ENCODE measurements around the gene KRTAP1-1.
"Not testable (repeated sequence)": the region's sequence is repeated elsewhere in the genome, so short reads cannot be mapped to it uniquely, and the experiment has no call there.

KRTAP1-1 gene

GRCh38 chr17:41013181-41013580 lies 28.1 kb downstream of the KRTAP1-1 start:
- DNase-seq (ENCODE audit: low read depth in 2 of 2, low spot score in 1 of 2), result no peak

- no peak for DNase-seq (ENCODE audit: low read depth in 2 of 2, low spot score in 1 of 2)
Observed at GRCh38 chr17:41012326-41013120, 28.7 kb downstream of the KRTAP1-1 start.

GRCh38 chr17:41010441-41010840 lies 30.8 kb downstream of the KRTAP1-1 start:
- no peak for DNase-seq (ENCODE audit: low read depth in 2 of 2, low spot score in 1 of 2)

GRCh38 chr17:41009936-41010335 lies 31.3 kb downstream of the KRTAP1-1 start:
- DNase-seq (ENCODE audit: low read depth in 2 of 2, low spot score in 1 of 2), result no peak

- no peak for DNase-seq (ENCODE audit: low read depth in 2 of 2, low spot score in 1 of 2)
Observed at GRCh38 chr17:41009301-41009760, 31.9 kb downstream of the KRTAP1-1 start.

GRCh38 chr17:41008811-41009210 lies 32.4 kb downstream of the KRTAP1-1 start, which contains the start of gene KRTAP3-1:
Gene KRTAP3-1, minus strand, starts transcription at chr17:41009128. Its CDS starts 54 bp downstream, at chr17:41009074.
- no peak for DNase-seq (ENCODE audit: low read depth in 2 of 2, low spot score in 1 of 2)

- DNase-seq (ENCODE audit: low read depth in 2 of 2, low spot score in 1 of 2), result no peak
Observed at GRCh38 chr17:41004397-41004796, 36.9 kb downstream of the KRTAP1-1 start.

GRCh38 chr17:41003926-41004325 lies 37.3 kb downstream of the KRTAP1-1 start:
- DNase-seq (ENCODE audit: low read depth in 2 of 2, low spot score in 1 of 2), result no peak

GRCh38 chr17:41002814-41003213 lies 38.4 kb downstream of the KRTAP1-1 start:
- no peak for DNase-seq (ENCODE audit: low read depth in 2 of 2, low spot score in 1 of 2)

GRCh38 chr17:41001795-41002194 lies 39.5 kb downstream of the KRTAP1-1 start:
- no peak for DNase-seq (ENCODE audit: low read depth in 2 of 2, low spot score in 1 of 2)

- DNase-seq (ENCODE audit: low read depth in 2 of 2, low spot score in 1 of 2), result not testable (repeated sequence)
Observed at GRCh38 chr17:40999563-40999962, 41.7 kb downstream of the KRTAP1-1 start, which contains the start of gene KRTAP3-2. Gene KRTAP3-2, minus strand, starts transcription at chr17:40999906. Its CDS starts 53 bp downstream, at chr17:40999853.

- no peak for DNase-seq (ENCODE audit: low read depth in 2 of 2, low spot score in 1 of 2)
Observed at GRCh38 chr17:40997361-40997760, 43.9 kb downstream of the KRTAP1-1 start.

GRCh38 chr17:40996829-40997228 lies 44.4 kb downstream of the KRTAP1-1 start:
- no peak for DNase-seq (ENCODE audit: low read depth in 2 of 2, low spot score in 1 of 2)

- no peak for DNase-seq (ENCODE audit: low read depth in 2 of 2, low spot score in 1 of 2)
Observed at GRCh38 chr17:40995116-40995515, 46.1 kb downstream of the KRTAP1-1 start.

- DNase-seq (ENCODE audit: low read depth in 2 of 2, low spot score in 1 of 2), result no peak
Observed at GRCh38 chr17:40993839-40994238, 47.4 kb downstream of the KRTAP1-1 start, which contains the start of gene KRTAP3-3. Gene KRTAP3-3, minus strand, starts transcription at chr17:40994164. Its CDS starts 67 bp downstream, at chr17:40994097.

GRCh38 chr17:40993084-40993483 lies 48.2 kb downstream of the KRTAP1-1 start:
- no peak for DNase-seq (ENCODE audit: low read depth in 2 of 2, low spot score in 1 of 2)

GRCh38 chr17:40992666-40993065 lies 48.6 kb downstream of the KRTAP1-1 start:
- no peak for DNase-seq (ENCODE audit: low read depth in 2 of 2, low spot score in 1 of 2)
